HG03159 (cell line): ENCODE data around the gene ACLY.

Experiments
- ATAC-seq: cut with Tn5 transposase; IDR thresholded peaks from one replicate; pipeline ENCODE4 v1.9.1; 2021; ENCODE audit warnings: mild to moderate bottlenecking, moderate library complexity; ENCODE audit not compliant: unreplicated experiment

The ACLY gene

DNA sequence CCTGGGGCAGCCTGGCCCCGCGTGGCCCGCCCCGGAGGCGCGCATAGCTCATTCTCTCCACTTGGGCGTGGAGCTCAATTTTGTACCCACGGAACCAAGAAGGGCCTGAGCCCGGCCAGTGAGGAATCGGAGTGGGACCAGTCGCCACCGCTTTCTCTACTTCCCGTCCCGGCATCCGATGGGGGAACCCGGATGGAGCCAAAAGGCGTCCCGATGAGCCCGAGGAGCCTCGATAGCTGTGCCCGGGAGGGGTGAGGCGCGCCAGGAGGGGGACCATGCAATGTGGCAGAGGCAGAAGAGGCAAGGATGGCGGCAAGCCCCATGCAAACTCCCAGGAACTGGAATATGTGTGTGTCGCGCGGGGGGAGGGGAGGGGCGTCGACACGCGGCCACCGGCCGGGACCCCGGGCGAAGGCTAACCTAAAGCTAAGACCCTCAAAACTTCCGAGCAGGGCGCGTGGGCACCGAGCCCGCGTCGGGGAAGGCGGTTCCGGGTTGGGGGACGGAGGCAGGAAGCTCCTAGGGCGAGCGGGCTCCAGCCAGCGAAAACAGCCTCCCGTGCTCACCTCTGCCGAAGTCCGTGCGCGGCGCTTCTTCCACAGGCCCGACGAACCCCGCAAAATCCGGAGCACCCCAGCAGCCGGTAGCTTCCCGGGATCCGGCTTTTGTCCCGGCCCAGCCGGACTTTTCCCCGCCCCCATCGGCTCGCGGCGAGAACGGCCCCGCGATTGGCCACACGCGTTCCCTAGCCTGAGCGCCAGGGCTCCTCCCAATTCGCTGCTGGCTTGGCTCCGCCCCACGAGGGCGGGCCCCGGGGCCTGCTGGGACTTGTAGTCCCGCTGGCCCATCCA is at the start of gene ACLY:
Gene ACLY (minus strand): TSS at position 638 of the 851 bp plus-strand sequence. CDS start 5,078 bp downstream, outside the sequence.
- ATAC-seq, result peak; percentile 91

DNA sequence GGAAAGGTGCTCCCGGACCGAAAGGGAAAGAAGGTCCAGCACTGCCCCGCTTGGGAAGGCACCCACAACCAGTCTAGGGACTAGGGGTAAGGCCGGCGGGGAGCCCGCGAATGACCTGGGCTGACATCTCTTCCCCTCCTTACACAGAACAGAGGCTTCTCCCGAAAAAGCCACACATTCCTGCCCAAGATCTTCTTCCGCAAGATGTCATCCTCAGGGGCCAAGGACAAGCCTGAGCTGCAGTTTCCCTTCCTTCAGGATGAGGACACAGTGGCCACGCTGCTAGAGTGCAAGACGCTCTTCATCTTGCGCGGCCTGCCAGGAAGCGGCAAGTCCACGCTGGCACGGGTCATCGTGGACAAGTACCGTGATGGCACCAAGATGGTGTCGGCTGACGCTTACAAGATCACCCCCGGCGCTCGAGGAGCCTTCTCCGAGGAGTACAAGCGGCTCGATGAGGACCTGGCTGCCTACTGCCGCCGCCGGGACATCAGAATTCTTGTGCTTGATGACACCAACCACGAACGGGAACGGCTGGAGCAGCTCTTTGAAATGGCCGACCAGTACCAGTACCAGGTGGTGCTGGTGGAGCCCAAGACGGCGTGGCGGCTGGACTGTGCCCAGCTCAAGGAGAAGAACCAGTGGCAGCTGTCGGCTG is 49.3 kb upstream of the ACLY start:
- ATAC-seq, result no peak

DNA sequence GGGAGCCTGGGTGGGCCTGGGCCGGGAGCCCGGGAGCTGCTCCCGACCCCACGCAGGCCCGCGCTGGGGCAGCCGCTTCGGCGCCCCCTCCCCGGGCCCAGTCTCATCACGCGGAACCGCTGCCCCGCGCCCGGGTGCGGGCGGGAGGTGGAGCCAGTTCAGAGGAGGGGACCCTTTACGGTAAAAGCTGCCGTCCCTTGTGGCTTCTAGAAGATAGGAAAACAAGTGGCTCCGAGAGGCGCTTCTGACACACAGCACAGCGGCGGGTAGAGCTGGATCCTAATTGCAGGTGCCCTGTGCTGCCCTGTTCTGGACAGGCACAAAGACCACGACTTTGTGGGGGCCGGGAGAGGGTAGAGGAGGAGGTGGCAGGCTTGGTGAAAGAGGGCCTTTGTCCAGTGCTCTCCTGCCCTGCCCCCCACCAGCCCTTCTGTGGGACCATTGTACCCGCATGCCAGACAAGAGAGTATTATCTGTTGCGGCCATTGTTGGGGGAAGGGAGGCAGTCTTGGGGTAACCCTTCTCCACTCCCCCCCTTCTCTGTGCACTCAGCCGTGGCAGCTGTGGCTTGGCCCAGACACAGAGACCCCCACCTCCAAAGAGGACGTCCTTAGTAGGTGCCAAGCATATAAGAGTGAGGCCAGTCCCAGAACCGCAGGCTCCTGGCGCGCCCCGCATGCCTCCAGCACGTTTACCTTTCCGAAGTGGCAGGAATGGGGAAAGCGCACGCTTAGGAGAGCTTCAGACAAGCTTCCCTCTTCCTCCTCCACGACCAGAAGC is 48.6 kb upstream of the ACLY start:
- peak; percentile 9 for ATAC-seq

DNA sequence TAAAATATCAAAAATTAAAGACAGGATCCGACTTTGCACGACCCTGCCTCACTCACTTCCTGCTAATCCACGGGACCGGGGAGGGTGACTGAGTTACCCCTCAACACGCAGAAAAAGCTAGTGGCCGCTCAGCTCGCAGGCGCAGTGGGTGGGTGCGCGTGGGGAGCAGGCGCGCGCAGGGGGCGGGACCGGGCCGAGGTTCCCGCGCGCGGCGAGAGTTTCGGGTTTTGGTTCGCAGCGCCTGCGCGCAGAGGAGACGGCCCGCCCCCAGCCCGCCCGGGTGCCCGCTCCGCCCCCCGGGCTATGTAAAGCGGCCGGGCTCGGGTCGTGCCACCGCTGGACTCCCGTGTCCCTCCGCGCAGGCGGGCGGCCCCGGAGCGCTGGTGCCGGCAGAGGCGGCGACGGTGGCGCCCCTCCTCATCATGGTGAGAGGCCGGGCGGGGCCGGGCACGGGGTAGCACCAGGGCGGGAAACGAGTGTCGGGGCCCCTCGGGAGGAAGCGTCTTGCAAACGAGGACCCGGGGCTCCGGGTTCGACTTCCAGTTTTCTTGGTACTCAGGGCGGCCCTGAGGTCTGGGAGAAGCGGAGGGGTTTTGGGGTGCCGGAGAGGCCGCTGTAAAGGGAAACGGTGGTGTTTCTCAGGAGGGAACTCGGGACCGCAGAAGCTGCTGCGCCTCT is 47.9 kb upstream of the ACLY start, which contains the start of gene CNP:
Gene CNP (plus strand): TSS at position 333 of the 678 bp plus-strand sequence. CDS start 90 bp downstream, at position 423.
- peak; percentile 73 for ATAC-seq

DNA sequence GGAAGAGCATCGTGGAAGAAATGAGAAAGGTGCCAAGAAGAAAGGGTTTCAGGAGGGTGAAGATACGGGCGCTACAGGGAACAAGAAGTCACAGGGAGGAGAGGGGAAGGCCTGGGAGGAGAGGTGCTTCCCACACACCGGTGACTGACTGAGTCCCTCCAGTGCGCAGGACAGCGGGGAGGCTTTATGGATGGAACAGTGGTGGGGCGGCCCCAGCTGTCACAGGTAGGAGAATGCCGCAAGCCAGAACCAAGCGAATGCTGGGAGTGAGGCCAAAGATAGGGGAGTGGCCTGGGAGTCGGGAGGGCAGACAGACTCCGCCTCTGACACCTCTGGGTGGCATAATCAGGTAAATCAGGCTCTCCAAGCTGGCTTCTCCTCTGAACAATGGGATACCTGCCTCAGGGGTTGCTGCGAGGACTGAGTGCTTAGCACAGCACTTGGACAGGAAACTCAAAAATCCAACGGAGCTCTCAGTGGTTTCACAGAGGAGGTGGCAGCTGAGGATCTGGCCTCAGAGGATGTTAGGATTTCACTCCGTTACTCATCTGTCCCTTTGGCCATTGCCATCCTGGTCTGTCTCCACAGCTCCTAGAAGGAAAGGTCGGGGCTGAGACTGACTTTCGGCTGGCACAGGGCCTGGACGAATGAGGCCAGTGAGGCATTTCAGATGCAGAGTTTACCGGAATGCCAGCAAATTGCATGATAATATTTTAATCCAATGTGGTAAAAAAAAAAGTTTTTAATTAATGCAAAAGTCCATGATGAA is 47.1 kb upstream of the ACLY start:
- ATAC-seq, result no peak

DNA sequence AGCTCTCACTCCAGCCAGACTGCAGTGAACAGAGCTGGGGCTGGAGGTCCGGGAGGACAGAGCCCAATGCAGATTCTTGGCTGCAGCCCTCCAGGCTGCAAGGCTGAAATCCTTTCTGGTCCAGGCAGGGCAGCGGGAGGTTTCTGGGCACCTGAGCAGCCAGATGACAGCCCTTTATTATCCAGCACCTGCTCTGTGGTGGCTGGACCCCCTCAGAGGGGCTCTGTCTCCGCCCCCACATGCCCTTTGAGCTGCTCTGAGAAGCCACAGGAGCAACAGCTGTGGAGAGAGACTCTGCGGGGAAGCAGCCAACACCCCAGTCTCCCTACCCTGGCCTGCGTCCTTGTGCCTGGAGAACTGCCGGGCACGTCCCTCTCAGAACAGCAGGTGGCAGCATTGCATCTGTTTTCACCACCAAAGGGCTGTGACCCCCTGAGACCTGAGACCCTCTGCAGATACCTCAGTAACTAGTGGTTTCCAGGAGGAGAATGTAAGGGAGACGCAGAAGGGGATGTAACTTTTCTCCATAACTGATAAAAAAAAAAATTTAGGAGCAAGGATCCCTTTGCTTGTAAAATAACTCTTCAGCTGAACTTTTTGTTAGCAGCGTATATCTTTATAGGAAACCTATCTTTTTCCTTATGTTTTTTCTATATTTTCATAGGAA is 44.1 kb upstream of the ACLY start:
- ATAC-seq, result no peak

DNA sequence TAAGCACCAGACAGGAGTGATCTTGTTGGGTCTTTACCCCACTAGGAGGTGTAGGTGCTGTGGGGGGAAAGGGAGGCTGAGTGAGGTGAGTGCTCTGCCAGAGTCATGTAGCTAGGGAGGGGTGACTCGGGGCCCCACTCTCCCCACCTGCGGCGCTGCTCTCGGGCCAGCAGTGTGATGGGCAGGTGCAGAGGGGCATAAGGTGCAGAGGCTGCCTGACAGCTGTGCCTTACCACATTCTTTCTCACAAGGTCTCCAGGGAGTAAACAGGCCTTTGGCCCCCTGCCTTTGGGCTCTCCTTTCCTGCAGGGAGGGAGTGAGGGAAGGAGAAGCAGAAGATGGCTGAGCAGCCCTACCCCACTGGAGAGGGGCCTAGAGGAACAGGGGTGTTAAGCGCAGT is 43.4 kb upstream of the ACLY start:
- ATAC-seq, result no peak

DNA sequence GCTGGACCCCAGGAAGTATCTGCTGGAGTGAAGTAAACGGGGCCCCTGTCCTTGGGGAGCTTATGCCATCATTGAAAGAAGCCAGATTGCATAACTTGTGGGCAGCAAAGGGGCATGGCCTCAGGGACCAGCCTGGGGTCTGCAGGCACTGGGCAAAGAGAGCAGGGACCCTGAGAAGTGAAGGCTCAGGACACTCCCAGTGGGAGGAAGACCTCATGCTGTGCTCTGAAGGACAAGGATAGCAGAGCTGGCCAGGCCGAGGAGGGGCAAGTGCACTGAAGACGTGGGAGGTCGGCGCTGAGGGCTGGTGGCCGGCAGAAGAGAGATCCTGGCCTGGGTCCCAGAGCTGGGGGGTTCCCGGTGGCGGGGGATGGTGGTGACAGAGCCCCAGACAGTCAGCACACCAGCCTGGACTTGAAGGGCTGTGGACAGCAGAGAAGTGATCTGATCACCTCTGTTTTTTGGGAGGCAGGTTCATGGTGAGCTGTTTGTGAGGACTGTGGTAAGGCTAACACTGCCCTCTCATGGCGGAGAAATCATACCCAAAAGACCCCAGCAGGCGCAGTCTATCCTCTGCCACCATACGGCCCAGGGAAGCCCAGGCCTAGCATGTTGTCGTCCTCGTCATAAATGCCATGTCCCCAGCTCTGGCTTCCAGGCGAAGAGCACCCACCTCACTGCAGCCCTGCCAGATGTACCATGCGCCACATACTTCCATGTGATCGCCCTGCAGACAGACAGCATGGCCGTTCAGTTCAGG is 40.8 kb upstream of the ACLY start:
- no peak for ATAC-seq

DNA sequence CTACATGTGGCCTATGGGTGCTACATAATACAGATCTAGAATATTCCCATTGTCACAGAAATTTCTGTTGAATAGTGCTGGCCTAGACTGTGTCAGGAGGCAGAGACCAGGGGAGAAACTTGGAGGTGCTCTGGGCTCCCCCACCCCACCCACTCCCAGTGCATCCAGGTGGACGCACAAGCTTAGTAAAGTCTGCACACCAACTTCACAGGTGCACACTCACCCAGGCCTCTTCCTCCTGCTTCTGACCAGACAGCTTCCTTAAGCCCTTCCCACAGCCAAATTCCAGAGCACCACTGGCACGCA is 40.2 kb upstream of the ACLY start:
- ATAC-seq, result no peak

DNA sequence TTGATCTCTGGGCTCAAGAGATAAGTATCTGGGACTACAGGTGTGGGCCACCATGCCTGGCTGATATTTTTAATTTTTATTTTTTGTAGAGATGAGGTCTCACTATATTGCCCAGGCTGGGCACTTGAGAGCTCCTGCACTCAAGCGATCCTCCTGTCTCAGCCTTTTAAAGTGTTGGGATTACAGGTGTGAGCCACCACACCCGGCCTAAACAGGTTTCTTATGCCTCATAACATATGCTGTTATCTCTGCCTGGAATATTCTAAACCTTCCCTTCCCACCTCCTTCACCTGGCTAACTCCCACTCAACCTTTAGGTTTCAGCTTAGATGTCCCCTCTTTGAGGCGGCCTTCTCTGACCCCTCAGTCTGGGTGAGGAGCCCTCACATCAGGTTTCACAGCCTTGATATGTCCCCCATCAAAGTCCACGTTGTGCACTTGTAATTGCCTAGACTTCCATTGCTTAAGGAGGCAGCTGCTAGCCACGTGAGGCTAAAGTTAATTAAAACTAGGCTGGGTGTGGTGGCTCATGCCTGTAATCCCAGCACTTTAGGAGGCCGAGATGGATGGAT is 39.2 kb upstream of the ACLY start:
- no peak for ATAC-seq

DNA sequence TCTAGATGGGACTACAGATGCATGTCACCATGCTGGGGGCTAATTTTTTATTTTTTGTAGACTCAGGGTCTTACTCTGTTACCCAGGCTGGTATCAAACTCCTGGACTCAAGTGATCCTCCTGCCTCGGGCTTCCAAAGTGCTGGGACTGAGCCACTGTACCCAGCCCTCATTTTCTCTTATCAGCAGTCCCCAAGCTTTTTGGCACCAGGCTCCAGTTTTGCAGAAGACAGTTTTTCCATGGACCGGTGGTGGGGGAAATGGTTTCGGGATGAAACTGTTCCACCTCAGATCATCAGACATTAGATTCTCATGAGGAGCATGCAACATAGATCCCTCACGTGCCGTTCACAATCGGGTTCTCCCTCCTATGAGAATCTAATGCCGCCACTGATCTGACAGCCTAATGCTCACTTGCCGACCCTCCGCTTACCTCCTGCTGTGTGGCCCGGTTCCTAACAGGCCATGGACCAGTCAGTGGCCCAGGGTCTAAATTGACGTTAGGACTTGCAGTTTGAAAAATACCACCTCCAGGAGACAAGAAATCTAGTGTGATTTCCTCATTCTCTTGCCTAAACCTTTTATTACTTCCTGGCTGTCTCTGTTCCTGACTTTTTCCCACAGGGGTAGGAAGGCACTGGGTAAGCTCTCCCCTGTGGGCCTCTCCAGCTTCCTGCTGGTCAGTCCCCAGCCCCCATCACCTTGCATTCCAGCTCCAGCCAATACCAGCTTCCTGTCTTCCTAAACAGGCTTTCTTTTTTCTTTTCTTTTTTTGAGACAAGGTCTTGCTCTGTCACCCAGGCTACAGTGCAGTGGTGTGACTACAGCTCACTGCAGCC is 38.5 kb upstream of the ACLY start:
- no peak for ATAC-seq

DNA sequence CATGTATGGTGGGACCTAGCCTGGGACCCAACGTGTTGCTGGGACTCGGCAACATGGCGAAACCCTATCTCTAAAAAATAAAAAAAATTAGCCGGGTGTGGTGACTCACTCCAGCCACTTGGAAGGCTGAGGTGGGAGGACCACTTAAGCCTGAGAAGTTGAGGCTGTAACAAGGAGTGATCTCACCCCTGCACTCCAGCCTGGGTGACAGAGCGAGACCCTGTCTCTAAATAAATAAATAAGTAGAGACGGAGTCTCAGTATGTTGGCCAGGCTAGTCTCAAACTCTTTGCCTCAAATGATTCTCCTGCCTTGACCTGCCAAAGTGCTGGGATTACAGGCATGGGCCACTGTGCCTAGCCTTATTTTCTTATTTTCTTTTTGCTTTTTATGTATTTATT is 37.8 kb upstream of the ACLY start:
- no peak for ATAC-seq

DNA sequence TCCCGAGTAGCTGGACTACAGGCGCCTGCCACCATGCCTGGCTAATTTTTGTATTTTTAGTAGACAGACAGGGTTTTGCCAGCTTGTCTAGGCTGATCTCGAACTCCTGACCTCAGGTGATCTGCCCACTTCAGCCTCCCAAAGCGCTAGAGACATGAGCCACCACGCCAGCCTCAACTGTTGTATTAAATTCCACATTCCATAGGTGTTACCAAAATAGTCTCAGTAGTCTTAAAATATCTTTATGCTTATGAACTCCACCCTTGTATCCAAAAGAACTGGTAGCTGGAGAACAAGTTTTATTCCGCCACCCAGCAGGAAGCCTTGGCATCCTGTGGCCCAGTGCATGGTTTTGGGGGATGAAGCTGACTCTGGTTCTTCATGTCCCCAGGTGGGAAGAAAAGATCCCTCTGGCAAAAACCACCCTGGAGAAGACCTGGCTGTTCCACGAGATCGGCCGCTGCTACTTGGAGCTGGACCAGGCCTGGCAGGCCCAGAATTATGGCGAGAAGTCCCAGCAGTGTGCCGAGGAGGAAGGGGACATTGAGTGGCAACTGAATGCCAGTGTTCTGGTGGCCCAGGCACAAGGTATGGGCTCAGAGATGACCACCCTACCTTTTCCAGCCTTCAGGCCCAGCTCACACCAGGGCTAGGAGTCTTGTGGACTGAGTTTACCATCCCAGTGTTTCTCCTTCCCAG is 30.2 kb upstream of the ACLY start:
- ATAC-seq, result no peak

DNA sequence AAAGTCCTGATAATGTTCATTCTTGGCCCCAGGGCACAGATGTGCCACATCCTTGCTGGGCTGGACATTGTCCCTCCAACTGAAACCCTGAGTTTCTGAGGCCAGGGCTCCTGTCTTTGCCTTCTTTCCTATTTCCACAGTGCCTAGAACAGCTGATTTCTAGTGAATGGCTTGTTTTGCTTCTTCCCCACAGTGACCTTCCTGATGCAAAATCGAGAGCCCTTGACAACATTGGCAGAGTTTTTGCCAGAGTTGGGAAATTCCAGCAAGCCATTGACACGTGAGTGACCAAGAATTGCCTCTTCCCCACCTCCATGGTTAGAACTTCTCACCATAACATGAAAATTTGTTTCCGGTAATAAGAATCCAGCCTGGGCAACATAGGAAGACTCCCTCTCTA is 26.2 kb upstream of the ACLY start:
- no peak for ATAC-seq

DNA sequence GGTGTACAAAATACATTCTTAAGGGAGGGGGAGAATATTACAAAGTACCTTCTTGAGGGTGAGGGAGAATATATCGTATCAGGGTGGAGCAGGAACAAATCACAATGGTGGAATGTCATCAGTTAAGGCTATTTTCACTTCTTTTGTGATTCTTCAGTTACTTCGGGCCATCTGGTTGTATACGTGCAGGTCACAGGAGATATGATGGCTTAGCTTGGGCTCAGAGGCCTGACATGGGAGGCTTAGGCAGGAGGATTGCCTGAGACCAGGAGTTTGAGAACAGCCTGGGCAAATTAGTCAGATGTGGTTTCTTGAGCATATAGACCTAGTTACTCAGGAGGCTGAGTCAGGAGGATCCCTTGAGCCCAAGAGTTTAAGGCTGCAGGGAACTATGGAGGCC is 24.7 kb upstream of the ACLY start:
- ATAC-seq, result no peak

DNA sequence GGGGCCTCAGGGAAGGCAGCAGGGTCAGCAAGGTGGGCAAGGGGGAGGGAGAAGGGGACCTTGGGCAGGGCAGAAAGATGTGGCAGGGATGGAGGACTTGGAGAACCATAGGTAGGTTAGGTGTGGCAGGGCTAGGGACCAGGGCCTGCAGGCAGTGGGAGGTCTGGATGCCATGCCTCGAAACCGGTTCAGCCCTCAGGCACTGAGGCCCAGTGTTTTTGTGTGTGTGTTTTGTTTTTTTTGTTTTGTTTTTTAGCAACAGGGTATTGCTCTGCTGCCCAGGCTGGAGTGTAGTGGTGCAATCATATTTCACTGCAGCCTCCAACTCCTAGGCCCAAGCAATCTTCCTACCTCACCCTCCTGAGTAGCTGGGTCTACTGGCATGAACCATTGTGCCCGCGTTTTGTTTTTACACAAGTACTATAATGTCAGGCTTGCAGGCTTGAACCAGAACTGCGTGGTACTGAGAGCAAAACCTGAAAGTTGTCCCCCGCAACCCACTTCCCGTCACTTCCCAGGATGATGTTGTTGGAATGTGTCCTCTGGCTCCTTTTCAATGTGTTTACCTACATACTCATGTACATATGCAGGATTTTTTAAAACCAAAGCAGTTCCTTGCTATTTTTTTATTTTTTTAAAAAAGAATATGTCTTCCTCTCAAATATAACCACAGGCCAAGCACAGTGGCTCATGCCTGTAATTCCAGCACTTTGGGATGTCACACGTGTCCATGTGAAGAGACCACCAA is 24.0 kb upstream of the ACLY start:
- no peak for ATAC-seq

DNA sequence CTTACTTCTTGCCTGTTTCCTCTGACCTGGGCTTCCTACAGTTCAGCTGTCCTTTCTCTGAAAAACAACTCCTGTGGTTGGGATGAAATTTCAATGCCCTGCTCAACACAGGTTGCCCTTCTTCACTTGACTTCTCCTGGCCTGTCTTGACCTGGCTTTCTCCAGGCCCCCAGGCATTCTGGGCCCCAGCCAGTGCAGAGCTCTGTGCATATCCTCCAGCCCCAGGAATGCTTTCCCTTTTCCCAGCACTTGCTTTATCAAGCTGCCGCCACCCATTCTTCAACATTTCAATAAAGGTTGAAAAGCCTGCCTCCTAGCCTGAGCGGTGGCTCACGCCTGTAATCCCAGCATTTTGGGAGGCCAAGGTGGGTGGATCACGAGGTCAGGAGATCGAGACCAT is 22.4 kb upstream of the ACLY start:
- ATAC-seq, result no peak
